SH-SY5Y (cell line): ENCODE measurements around the gene VGF.

Source experiments
- GATA2 ChIP-seq: IDR thresholded peaks from 2 replicates; pipeline ENCODE4 v1.6.1; 2011; ENCODE audit warnings: mild to moderate bottlenecking, low read depth, low read length
- GATA3 ChIP-seq: IDR thresholded peaks from 2 replicates; pipeline ENCODE4 v1.6.1; 2011; ENCODE audit warnings: low read depth, mild to moderate bottlenecking, low read length, moderate library complexity

The VGF gene

DNA sequence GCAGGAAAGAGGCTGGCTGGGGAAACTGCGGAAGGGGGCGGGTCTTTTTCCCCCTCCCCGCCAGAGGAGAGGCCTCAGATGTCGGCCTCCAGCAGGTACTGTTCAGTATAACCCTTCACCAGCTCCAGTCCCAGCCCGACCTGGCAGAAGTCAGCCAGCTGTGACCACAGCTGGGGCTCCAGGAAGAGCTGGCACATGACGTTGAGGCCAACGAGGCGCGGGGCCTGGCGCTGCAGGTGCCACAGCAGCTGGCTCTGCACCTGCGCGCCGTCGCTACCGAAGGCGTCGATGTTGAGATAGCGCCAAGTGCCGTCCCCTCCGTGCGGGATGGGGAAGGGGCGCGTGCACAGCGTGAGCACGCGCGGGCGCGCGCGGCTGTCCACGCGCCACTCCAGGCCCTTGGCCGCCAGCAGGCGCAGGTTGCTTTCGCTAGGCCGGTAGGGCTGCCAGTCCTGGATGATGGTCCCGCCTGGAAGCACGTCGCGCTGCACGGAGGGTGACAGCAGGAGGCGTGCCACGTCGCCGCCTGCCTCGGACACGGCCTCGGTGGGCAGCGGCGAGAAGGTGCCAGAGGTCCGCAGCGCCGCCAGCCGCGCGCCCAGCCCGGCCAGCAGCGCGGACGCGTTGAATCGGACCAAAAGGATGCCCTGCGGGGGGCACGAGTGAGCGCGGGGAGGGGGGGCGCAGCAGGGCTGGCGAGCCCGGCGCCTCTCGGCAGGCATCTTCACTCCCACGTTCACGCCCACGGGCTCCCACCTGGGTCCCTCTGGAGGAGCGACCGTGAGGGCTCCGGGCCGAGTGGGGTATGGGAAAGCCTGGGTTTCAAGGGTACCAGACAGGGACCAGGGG, 6.9 kb upstream of the VGF start:
- no peak for TF ChIP-seq GATA2
- TF ChIP-seq GATA3: no peak

DNA sequence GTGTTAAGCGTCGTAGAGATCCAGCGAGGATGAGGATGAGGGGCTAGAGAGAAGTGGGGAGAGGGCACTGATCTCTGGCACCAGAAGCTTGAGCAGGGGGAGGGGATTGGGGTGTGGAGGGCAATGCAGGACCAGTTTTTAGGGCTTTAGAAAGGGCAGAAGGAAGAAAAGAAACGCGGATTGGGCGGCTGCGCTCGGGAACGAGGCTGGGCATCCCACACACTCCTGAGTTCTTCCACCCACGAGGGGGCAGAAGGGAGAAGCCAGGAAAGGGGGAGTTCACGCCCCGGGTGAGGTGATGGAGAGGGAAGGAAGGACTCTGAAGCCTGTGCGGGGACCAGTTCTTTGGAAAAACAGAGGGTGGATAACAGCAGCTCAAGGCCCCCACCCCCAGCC, 6.1 kb upstream of the VGF start:
- TF ChIP-seq GATA3: no peak

DNA sequence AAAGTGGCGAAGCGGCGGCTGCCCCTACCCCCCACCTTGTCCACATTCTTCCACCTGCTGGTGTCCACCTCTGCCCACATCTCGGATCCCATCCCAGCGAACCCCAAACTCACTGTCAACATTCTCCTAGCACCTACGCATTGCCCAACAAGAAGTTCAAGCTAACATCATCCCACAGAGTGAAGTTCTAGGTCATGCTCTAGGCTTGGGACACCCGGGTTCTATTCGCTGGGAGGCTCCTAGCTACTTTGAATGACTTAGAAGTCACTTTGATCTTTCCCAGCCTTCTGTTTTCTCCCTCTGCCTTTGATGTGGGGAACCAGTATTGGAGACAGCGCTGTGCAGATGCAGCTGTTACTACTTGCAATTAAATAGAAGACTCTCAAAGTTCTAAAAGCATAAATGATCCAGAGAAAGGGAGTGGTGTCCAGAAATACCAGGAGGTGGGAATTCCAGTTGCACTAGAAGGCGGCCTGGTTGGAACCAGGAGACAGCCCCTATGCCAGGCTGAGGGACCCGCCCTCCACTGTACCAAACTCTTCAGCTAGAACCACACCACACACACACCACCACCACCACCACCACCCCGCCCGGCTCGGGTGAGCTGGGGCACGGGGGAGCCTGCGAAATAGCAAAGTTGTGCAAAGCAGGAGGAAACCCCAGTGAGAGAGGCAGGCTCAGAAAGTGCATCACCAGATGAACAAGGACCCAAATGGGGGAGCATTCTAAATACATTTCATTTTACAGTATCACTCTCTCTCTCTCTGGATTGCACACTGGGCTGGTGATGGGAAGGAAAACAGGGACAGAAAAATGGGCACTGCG, 5.5 kb upstream of the VGF start:
- no peak for TF ChIP-seq GATA3
- no peak for TF ChIP-seq GATA2

DNA sequence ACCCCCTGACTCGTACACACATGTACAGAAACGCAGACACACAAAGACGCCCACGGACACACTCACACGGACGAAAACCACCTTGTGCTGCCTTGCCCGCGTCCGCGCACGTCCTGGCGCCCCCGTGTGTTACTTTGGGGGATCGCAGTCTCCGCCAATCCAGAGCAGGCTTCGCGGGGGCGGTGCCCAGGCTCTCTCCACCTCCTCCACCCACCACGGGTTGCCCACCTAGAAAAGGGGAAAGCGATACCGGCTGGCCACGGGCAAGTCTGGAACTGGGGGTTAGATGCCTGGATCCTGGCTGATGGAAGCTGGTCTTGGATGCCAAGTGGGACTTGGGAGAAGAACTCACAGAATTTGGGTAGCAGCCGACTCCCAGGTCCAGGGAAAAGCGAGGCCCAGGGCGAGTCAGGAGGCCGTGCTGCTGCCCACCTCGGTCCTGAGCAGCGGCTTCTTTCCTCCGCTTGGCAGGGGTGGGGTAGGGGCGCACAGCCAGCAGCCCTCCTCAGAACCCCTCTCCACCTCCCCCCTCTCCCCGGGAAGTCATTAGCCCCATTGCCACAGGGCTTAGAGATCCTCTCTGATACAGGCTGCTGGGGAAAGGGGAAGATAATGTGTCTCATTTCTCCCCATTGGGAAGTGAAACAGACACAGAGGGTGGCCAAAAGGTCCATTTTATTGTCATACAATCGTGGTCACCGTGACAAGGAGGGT, 4.6 kb upstream of the VGF start:
- TF ChIP-seq GATA2: peak; percentile 93
- TF ChIP-seq GATA3: no peak

DNA sequence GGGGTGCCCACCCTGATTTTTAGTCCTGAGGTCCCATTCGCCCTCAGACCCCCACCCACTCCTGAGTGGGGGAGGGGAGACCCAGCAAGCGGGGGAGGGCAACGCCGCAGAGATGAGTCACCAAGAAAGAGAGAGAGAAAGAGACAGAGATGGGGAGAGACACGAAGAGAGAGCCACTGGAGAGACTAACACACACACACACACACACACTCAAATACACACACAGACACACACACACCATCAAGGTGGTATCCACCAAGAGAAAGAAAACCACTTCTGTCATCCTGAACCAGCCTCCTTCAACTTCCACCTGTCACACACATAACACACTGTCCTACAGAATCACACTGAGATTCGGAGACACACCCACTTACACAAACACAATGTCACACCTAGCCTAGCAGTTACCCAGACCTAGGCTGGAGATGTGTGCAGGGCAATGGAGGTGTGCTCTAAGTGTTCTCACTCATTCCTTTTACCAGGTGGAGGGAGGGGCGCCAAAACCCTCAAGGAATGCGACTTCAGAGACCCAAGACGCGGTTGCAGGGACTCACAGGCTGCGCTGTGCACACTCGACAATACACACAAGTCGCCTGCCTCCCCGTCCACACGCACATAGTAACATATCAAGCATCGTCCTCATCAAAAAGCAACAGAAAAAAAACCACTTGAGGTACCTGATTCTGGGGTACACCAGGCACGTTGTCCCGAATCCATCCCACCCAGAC, 3.9 kb upstream of the VGF start:
- TF ChIP-seq GATA3 (no peak), GATA2 (no peak)

DNA sequence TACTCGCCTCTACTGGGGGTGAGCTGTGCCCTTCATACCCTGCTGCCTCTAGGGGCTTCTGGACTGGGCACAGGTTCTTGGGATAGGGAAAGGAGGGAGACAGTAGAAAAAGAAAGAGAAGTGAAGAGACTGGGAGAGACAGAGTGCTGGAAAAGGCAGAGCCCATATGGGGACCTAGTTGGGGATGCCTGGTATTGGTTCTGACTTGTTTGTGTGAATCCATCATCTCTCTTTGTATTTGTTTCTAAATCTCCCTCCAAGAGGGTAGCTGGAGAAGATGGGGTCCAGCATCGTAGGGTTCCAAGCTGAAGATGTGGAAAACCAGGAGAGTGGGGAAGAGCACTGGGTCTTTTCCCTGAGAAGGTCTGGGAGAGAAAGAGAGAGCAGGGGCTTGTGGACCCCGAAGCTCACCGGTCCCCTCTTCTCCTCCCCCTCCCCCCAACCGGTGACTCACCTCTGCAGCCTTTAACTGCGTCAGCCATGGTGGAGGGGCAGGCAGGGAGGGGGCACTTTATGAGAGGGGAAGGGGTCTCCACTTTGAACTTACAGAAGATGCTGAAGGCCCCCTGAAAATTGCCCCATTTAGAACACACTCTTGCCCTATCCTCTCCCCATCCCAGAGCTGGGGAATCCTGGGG, 3.2 kb upstream of the VGF start:
- TF ChIP-seq GATA2 (no peak), GATA3 (no peak)

GRCh38 chr7:101167645-101168411, 2.5 kb upstream of the VGF start:
- TF ChIP-seq GATA2 (peak; percentile 59), GATA3 (no peak)

DNA sequence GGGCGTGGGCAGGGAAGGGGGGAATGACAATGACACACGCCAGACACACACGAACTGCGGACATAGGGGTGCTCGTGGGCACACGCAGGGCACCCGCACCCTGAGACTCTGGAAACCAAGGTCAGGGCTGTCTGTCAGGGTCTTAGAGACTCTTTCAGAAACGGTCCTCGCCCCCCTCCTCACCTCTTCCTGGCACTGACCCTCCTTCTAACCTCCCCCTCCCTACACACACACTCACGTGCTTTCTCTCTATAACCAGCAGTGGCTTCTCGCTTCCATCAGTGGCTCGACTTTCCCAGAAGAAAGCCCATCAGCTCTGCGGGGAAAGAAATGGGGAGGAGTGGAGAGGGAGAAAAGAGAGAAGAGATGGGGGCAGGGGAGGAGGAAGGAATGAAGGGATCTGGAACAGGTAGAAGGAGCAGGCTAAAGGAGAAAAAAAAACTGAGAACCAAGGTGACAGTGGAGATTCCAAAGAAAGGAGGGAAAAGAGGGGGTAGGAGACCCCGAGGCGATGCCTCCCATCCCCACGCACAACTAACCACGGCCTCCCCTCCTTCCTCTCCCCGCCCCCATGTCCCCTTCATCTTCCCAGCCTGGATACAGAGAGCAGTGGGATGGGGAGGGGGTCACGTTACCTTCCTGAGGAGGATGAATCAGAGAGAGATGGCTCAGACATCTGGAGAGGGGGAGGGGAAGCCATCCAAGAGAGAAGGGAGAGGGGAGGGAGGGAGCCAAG, 1.7 kb upstream of the VGF start:
- TF ChIP-seq GATA2 (no peak), GATA3 (no peak)

DNA sequence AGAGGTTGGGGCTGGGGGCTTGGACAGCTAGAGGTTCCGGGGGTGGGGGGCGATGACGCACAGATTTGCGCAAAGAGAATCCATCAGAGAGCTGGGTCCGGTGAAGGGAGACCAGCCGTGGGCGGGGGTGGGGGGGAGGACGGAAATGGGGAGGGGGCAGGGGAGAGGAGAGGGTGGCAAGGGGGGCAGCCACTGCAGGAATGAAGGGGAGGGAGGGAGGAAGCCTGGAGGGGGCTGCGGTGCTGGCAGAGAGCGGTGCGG, 1.2 kb upstream of the VGF start:
- no peak for TF ChIP-seq GATA3
- TF ChIP-seq GATA2: no peak

DNA sequence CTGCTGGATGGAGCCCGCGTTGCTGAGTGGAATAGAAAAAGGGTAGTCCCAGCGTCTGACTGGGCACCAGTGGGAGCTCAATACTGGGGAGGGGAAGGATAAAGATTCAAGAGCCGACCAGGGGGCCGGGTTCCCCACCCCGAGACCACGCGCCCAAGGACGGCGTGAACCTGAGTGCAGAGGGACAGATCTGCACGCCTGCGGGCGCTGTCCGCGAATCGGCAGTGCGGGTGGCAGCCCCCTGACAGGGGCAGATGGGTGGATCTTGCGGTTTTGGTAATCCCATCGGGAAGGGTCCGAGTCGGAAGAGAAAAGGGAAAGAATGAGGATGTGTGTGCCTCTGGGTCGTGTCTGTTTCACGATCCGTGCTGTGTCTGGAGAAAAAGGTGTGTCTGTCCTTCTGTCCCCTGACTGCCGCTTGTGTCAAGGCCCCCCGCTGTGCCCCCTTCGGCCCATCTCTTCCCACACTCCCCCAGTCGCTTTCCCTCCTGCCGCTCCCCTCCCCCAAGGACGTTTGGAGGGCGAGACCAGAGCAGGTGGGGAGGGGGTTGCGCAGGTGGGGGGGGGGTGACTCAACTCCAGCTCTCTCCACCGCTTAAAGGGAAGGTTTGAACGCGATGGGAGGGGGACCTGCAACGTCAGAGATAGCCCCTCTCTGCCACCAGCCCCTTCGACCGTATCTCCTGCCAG, 734 bp upstream of the VGF start:
- TF ChIP-seq GATA3 (no peak), GATA2 (no peak)

- no peak for TF ChIP-seq GATA2
- TF ChIP-seq GATA3: no peak
Measured at GRCh38 chr7:101164071-101164840, 1.1 kb downstream of the VGF start.

- TF ChIP-seq GATA3 (no peak), GATA2 (no peak)
Measured at GRCh38 chr7:101163279-101164070, 1.9 kb downstream of the VGF start.
